HCT116 (cell line): Measurements from ENCODE around the gene HYI. TPM values are rescaled to one million over a fixed set of nuclear protein-coding genes. Genes with fewer than 3 reads are reported as not detected.

Source experiments
- ATAC-seq: fragments of 200-7000 bp; cut with Tn5 transposase; 2 replicates; pipeline ENCODE4 v1.9.1; 2020; ENCODE audit warnings: mild to moderate bottlenecking, moderate library complexity
- BruUV-seq: library from RNA; stranded (reverse); fragments of 400-500 nt; replicated peaks from 2 replicates; lab custom pipeline; 2021; lab: Mats Ljungman, UMichigan
- CTCF ChIA-PET: fragments of 300-600 bp; sonication (Branson Sonifier 250); formaldehyde crosslinking; loops from one replicate; lab custom pipeline; 2021; ENCODE audit warnings: antibody characterized with exemption; lab: Charles Lee
- POLR2A ChIA-PET: fragments of 300-600, 350-600 bp; sonication (Branson Sonifier 250); formaldehyde crosslinking; loops from one replicate; lab custom pipeline; 2021; ENCODE audit warnings: antibody characterized with exemption; lab: Charles Lee
- RAD21 ChIA-PET, 2 experiments: fragments of 300-600 bp; sonication (Branson Sonifier 250); formaldehyde crosslinking; loops; one replicate each; lab custom pipeline; 2023; ENCODE audit warnings: low total read pairs in 2 of 2; ENCODE audit not compliant: uncharacterized antibody in 2 of 2, unreplicated experiment in 2 of 2, low non-redundant PET in 1 of 2; lab: Charles Lee
- DNase-seq: peaks from one replicate; pipeline ENCODE4 v3.0.0-alpha.2; 2010; ENCODE audit warnings: low read depth, low spot score
- H2AFZ ChIP-seq: fragments of 200-600 bp; shearing (Covaris generic), sonication (generic); 2 replicates; pipeline ENCODE4 v1.6.1; 2017; ENCODE audit warnings: low read depth, mixed run types, mixed read lengths, antibody characterized with exemption, low read length; ENCODE audit not compliant: poor library complexity, severe bottlenecking
- H3K27ac ChIP-seq: 2 replicates; pipeline ENCODE4 v1.5.1; 2012; ENCODE audit warnings: low read depth, low read length
- H3K27me3 ChIP-seq: fragments of 200-600 bp; sonication (generic); 2 replicates; pipeline ENCODE4 v1.6.1; 2016; ENCODE audit warnings: mixed run types, low read length, mixed read lengths; ENCODE audit not compliant: insufficient read depth
- H3K36me3 ChIP-seq, 2 experiments: fragments of 200-500 bp in 1 of 2; fragments of 200-600 bp in 1 of 2; sonication (Bioruptor generic) in 1 of 2; sonication (generic) in 1 of 2; 2 replicates each; pipeline versions ENCODE4 v1.5.1 to v1.6.1; 2014 to 2016; ENCODE audit warnings: low read length in 2 of 2, inconsistent platforms in 1 of 2, mixed read lengths in 1 of 2, mixed run types in 1 of 2; ENCODE audit not compliant: insufficient read depth in 2 of 2, control insufficient read depth in 1 of 2
- H3K4me1 ChIP-seq, 2 experiments: fragments of 200-600 bp in 1 of 2; sonication (generic) in 1 of 2; 2 replicates each; pipeline versions ENCODE4 v1.5.1 to v1.6.1; 2012 to 2017; ENCODE audit warnings: low read length in 2 of 2, inconsistent platforms in 1 of 2, mild to moderate bottlenecking in 1 of 2, mixed read lengths in 1 of 2, mixed run types in 1 of 2, moderate library complexity in 1 of 2; ENCODE audit not compliant: insufficient read depth in 2 of 2, control insufficient read depth in 1 of 2
- H3K4me2 ChIP-seq: fragments of 200-600 bp; sonication (generic); 2 replicates; pipeline ENCODE4 v1.6.1; 2017; ENCODE audit warnings: mixed run types, low read length, mixed read lengths
- H3K4me3 ChIP-seq, 2 experiments: fragments of 200-600 bp in 1 of 2; sonication (generic) in 1 of 2; replicated peaks in 1 of 2; 2 replicates each; pipeline ENCODE4 v1.5.1; 2011 to 2016; ENCODE audit warnings: low read length in 2 of 2, control low read depth in 1 of 2, low read depth in 1 of 2, mild to moderate bottlenecking in 1 of 2, mixed read lengths in 1 of 2, mixed run types in 1 of 2
- H3K79me2 ChIP-seq: fragments of 200-600 bp; sonication (generic); 2 replicates; pipeline ENCODE4 v1.6.1; 2017; ENCODE audit warnings: mild to moderate bottlenecking, mixed run types, low read length, moderate library complexity, mixed read lengths; ENCODE audit not compliant: insufficient read depth
- H3K9ac ChIP-seq: fragments of 200-600 bp; sonication (generic); 2 replicates; pipeline ENCODE4 v1.6.1; 2016; ENCODE audit warnings: low read length, mixed read lengths
- H3K9me2 ChIP-seq: fragments of 200-600 bp; sonication (generic), shearing (Covaris generic); 2 replicates; pipeline ENCODE4 v1.6.1; 2017; ENCODE audit warnings: mixed run types, mild to moderate bottlenecking, moderate library complexity; ENCODE audit not compliant: insufficient read depth
- H3K9me3 ChIP-seq, 2 experiments: fragments of 200-500 bp in 1 of 2; fragments of 200-600 bp in 1 of 2; sonication (Bioruptor generic) in 1 of 2; sonication (generic) in 1 of 2; 2 replicates each; pipeline ENCODE4 v1.6.1; 2014 to 2017; ENCODE audit warnings: low read length in 2 of 2, mixed read lengths in 2 of 2, inconsistent platforms in 1 of 2, low read depth in 1 of 2, mild to moderate bottlenecking in 1 of 2, mixed run types in 1 of 2, moderate library complexity in 1 of 2; ENCODE audit not compliant: control insufficient read depth in 1 of 2, insufficient read depth in 1 of 2
- H4K20me1 ChIP-seq: fragments of 200-600 bp; sonication (generic), shearing (Covaris generic); 2 replicates; pipeline ENCODE4 v1.6.1; 2017; ENCODE audit warnings: mixed run types, mild to moderate bottlenecking, moderate library complexity; ENCODE audit not compliant: insufficient read depth
- CBX3 ChIP-seq: IDR thresholded peaks from 2 replicates; pipeline ENCODE4 v1.6.1; 2012; ENCODE audit warnings: low read depth
- ELF1 ChIP-seq: IDR thresholded peaks from 2 replicates; pipeline ENCODE4 v1.6.1; 2012; ENCODE audit warnings: low read depth, borderline replicate concordance
- EZH2phosphoT487 ChIP-seq: fragments of 200-600 bp; IDR thresholded peaks from 2 replicates; pipeline ENCODE4 v1.6.1; 2018; ENCODE audit warnings: antibody characterized with exemption, borderline replicate concordance
- FOSL1 ChIP-seq: IDR thresholded peaks from 2 replicates; pipeline ENCODE4 v1.6.1; 2012; ENCODE audit warnings: low read depth
- POLR2A ChIP-seq: IDR thresholded peaks from 2 replicates; pipeline ENCODE4 v1.7.0; 2011; ENCODE audit warnings: borderline replicate concordance; ENCODE audit not compliant: insufficient read depth, insufficient read length; ENCODE audit errors: extremely low read depth
- POLR2AphosphoS5 ChIP-seq: IDR thresholded peaks from 2 replicates; pipeline ENCODE4 v1.6.1; 2011; ENCODE audit warnings: mild to moderate bottlenecking, low read depth, low read length, moderate library complexity
- REST ChIP-seq: IDR thresholded peaks from 2 replicates; pipeline ENCODE4 v1.6.1; 2012; ENCODE audit warnings: low read depth
- SRF ChIP-seq: IDR thresholded peaks from 2 replicates; pipeline ENCODE4 v1.6.1; 2012; ENCODE audit warnings: low read depth
- TCF7L2 ChIP-seq: IDR thresholded peaks from 2 replicates; pipeline ENCODE4 v1.7.0; 2011; ENCODE audit warnings: borderline replicate concordance, inconsistent platforms; ENCODE audit not compliant: insufficient read depth, insufficient read length; ENCODE audit errors: extremely low read depth
- YY1 ChIP-seq: IDR thresholded peaks from 2 replicates; pipeline ENCODE4 v1.6.1; 2011; ENCODE audit warnings: low read length, low read depth, moderate library complexity, mild to moderate bottlenecking; ENCODE audit not compliant: insufficient replicate concordance; ENCODE audit errors: extremely low read depth
- intact Hi-C: fragments of 100-400 bp; cut with micrococcal nuclease; formaldehyde crosslinking; loops from 2 replicates; pipeline ENCODE4 v1.10.0; 2022
- total RNA-seq: library from RNA; stranded (reverse); gene quantifications from one replicate; pipeline ENCODE4 v1.2.1, GENCODE V29; 2021; ENCODE audit not compliant: unreplicated experiment

Gene HYI
- total RNA-seq, 1 experiment from 2014 or later: 13.9 TPM

GRCh38 chr1:43445606-43446387, 7.9 kb downstream of the HYI start:
- TF ChIP-seq REST (no peak), EZH2phosphoT487 (no peak), SRF (no peak), POLR2A (no peak), TCF7L2 (no peak), POLR2AphosphoS5 (no peak), ELF1 (no peak), YY1 (no peak), CBX3 (no peak), FOSL1 (no peak)
- Histone ChIP-seq H3K79me2 (no peaks in the 10 kb centered on the region), H3K4me3 (no peak overlapping the region), H3K9me2 (no peaks in the 10 kb centered on the region), H2AFZ (no peak overlapping the region), H3K27ac (no peak overlapping the region), H3K36me3 (peaks cover 0 to 15% of the 10 kb centered on the region in 2 experiments; a peak in 2 of 4 replicates), H3K27me3 (no peaks in the 10 kb centered on the region), H3K9me3 (no peaks in the 10 kb centered on the region), H3K4me2 (no peak overlapping the region), H4K20me1 (no peaks in the 10 kb centered on the region), H3K4me1 (peaks cover 0 to 7% of the 10 kb centered on the region in 2 experiments; a peak in 2 of 4 replicates), H3K9ac (no peak overlapping the region)
- BruUV-seq: no TSS peak
- ChIA-PET POLR2A (no interaction called here), RAD21 (no interaction called here), CTCF (no interaction called here)
- no peak for DNase-seq
- intact Hi-C loops: no loop called here
- ATAC-seq: no peak
